GM12891 (cell line): ENCODE results near the gene BCO2.
"Not testable (repeated sequence)": the region's sequence is repeated elsewhere in the genome, so short reads cannot be mapped to it uniquely, and the experiment has no call there.

Experiments
- DNase-seq: peaks from one replicate; pipeline ENCODE4 v3.0.0; 2011; ENCODE audit warnings: low spot score; ENCODE audit not compliant: insufficient read length
- FAIRE-seq: peaks from 2 replicates; lab custom pipeline; 2011; peaks lifted over from hg19 to GRCh38; lab: Jason Lieb, UNC
- PAX5 ChIP-seq: IDR thresholded peaks from 2 replicates; pipeline ENCODE4 v1.6.1; 2011; ENCODE audit warnings: low read length, moderate library complexity, mild to moderate bottlenecking; ENCODE audit not compliant: insufficient read depth, severe bottlenecking
- POLR2A ChIP-seq: IDR thresholded peaks from 2 replicates; pipeline ENCODE4 v1.6.1; 2011; ENCODE audit warnings: low read depth, low read length, control low read depth
- POLR2AphosphoS5 ChIP-seq: IDR thresholded peaks from 2 replicates; pipeline ENCODE4 v1.6.1; 2011; ENCODE audit warnings: low read depth, low read length, control low read depth
- POU2F2 ChIP-seq: IDR thresholded peaks from 2 replicates; pipeline ENCODE4 v1.6.1; 2011; ENCODE audit warnings: low read depth, mild to moderate bottlenecking, control low read depth, low read length, moderate library complexity
- SPI1 ChIP-seq: IDR thresholded peaks from 2 replicates; pipeline ENCODE4 v1.6.1; 2011; ENCODE audit warnings: low read depth, low read length, control low read depth
- TAF1 ChIP-seq: IDR thresholded peaks from 2 replicates; pipeline ENCODE4 v1.6.1; 2011; ENCODE audit warnings: low read depth, low read length, control low read depth

Gene BCO2

GRCh38 chr11:112185883-112186282 lies 10.6 kb downstream of the BCO2 start:
- DNase-seq (no peak), FAIRE-seq (no peak)
- TF ChIP-seq POLR2AphosphoS5 = no peak
- TF ChIP-seq POLR2A = no peak
- no peak for TF ChIP-seq PAX5
- no peak for TF ChIP-seq SPI1
- TF ChIP-seq TAF1 = no peak
- no peak for TF ChIP-seq POU2F2

GRCh38 chr11:112186304-112186703 lies 11.0 kb downstream of the BCO2 start:
- DNase-seq (no peak), FAIRE-seq (no peak)
- TF ChIP-seq POU2F2 = no peak
- TF ChIP-seq POLR2AphosphoS5 = no peak
- no peak for TF ChIP-seq SPI1
- no peak for TF ChIP-seq PAX5
- no peak for TF ChIP-seq POLR2A
- TF ChIP-seq TAF1 = no peak

- DNase-seq, FAIRE-seq: not testable (repeated sequence)
Measured at GRCh38 chr11:112195113-112195512, 19.8 kb downstream of the BCO2 start.

GRCh38 chr11:112195951-112196351 lies 20.6 kb downstream of the BCO2 start:
- TF ChIP-seq SPI1 (no peak), POLR2A (no peak), POU2F2 (no peak), PAX5 (no peak), TAF1 (no peak), POLR2AphosphoS5 (no peak)
- FAIRE-seq = no peak
- no peak for DNase-seq

- FAIRE-seq = no peak
- TF ChIP-seq TAF1 = no peak
- no peak for TF ChIP-seq PAX5
- TF ChIP-seq POLR2AphosphoS5 = no peak
- no peak for TF ChIP-seq POU2F2
- no peak for TF ChIP-seq SPI1
- TF ChIP-seq POLR2A = no peak
Measured at GRCh38 chr11:112196519-112197087, 21.3 kb downstream of the BCO2 start.

GRCh38 chr11:112199101-112199500 lies 23.8 kb downstream of the BCO2 start:
- not testable (repeated sequence) for FAIRE-seq, DNase-seq

More at GRCh38 chr11:112196519-112197087, 21.3 kb downstream of the BCO2 start:
- DNase-seq = no peak

- no peak for DNase-seq
- no peak for TF ChIP-seq POU2F2
- TF ChIP-seq PAX5 = no peak
- TF ChIP-seq POLR2A = no peak
- no peak for TF ChIP-seq TAF1
- TF ChIP-seq SPI1 = peak; percentile 16; the same call in 1 of the 2 replicates
- no peak for FAIRE-seq
Measured at GRCh38 chr11:112200252-112200651, 24.9 kb downstream of the BCO2 start.

- FAIRE-seq = no peak
- no peak for TF ChIP-seq PAX5
- no peak for TF ChIP-seq SPI1
- TF ChIP-seq POLR2AphosphoS5 = no peak
- no peak for TF ChIP-seq TAF1
- no peak for TF ChIP-seq POU2F2
- TF ChIP-seq POLR2A = no peak
- DNase-seq = no peak
Measured at GRCh38 chr11:112206071-112206470, 30.8 kb downstream of the BCO2 start.

- FAIRE-seq = no peak
- no peak for DNase-seq
- TF ChIP-seq TAF1 (no peak), POLR2AphosphoS5 (no peak), SPI1 (no peak), POU2F2 (no peak), POLR2A (no peak), PAX5 (no peak)
Measured at GRCh38 chr11:112210890-112211289, 35.6 kb downstream of the BCO2 start.

- FAIRE-seq (no peak), DNase-seq (no peak)
- no peak for TF ChIP-seq POU2F2
- no peak for TF ChIP-seq PAX5
- TF ChIP-seq POLR2A = no peak
- TF ChIP-seq SPI1 = no peak
- TF ChIP-seq TAF1 = no peak
- no peak for TF ChIP-seq POLR2AphosphoS5
Measured at GRCh38 chr11:112211536-112211935, 36.2 kb downstream of the BCO2 start.

- TF ChIP-seq SPI1 (no peak), POLR2A (no peak), POU2F2 (no peak), POLR2AphosphoS5 (no peak), TAF1 (no peak), PAX5 (no peak)
- FAIRE-seq (no peak), DNase-seq (no peak)
Measured at GRCh38 chr11:112212290-112212689, 37.0 kb downstream of the BCO2 start.
